MM.1S (cell line): Measurements from ENCODE around the gene APOA5.
"Not testable (repeated sequence)": the region's sequence is repeated elsewhere in the genome, so short reads cannot be mapped to it uniquely, and the experiment has no call there.

Source experiments
- DNase-seq: peaks from one replicate; pipeline ENCODE4 v3.0.0-alpha.2; 2015
- H2AFZ ChIP-seq: fragments of 300-600 bp; sonication (generic); 2 replicates; pipeline ENCODE4 v1.6.0; 2016; ENCODE audit warnings: antibody characterized with exemption, low read length
- H3F3A ChIP-seq: fragments of 300-600 bp; sonication (generic); 2 replicates; pipeline ENCODE4 v1.6.1; 2016; ENCODE audit warnings: mild to moderate bottlenecking, antibody characterized with exemption, low read length, moderate library complexity, mixed read lengths; ENCODE audit not compliant: insufficient read depth
- H3K27ac ChIP-seq: fragments of 300-600 bp; sonication (generic); 2 replicates; pipeline ENCODE4 v1.5.1; 2016; ENCODE audit warnings: mild to moderate bottlenecking, low read length
- H3K27me3 ChIP-seq: fragments of 300-600 bp; sonication (generic); replicated peaks from 2 replicates; pipeline ENCODE4 v1.6.0; 2016; ENCODE audit warnings: low read length; ENCODE audit not compliant: insufficient read depth
- H3K36me3 ChIP-seq: fragments of 300-600 bp; sonication (generic); replicated peaks from 2 replicates; pipeline ENCODE4 v1.6.1; 2016; ENCODE audit warnings: mild to moderate bottlenecking, low read length, mixed read lengths; ENCODE audit not compliant: insufficient read depth
- H3K4me1 ChIP-seq: fragments of 300-600 bp; sonication (generic); 2 replicates; pipeline ENCODE4 v1.6.1; 2016; ENCODE audit warnings: low read length, mixed read lengths
- H3K4me2 ChIP-seq: fragments of 300-600 bp; sonication (generic); 2 replicates; pipeline ENCODE4 v1.6.0; 2016; ENCODE audit warnings: low read depth, low read length
- H3K4me3 ChIP-seq: fragments of 300-600 bp; sonication (generic); 2 replicates; pipeline ENCODE4 v1.5.1; 2016; ENCODE audit warnings: low read length, mixed read lengths
- H3K79me2 ChIP-seq: fragments of 300-600 bp; sonication (generic); 2 replicates; pipeline ENCODE4 v1.6.1; 2016; ENCODE audit warnings: mixed run types, low read length, mixed read lengths
- H3K9ac ChIP-seq: fragments of 300-600 bp; sonication (generic); 2 replicates; pipeline ENCODE4 v1.6.1; 2016; ENCODE audit warnings: low read length, mixed read lengths
- H3K9me2 ChIP-seq: fragments of 300-600 bp; sonication (generic); replicated peaks from 2 replicates; pipeline ENCODE4 v1.6.1; 2016; ENCODE audit warnings: mild to moderate bottlenecking, low read length, mixed read lengths; ENCODE audit not compliant: insufficient read depth
- H3K9me3 ChIP-seq: fragments of 300-600 bp; sonication (generic); replicated peaks from 2 replicates; pipeline ENCODE4 v1.6.1; 2016; ENCODE audit warnings: mild to moderate bottlenecking, low read length, mixed read lengths; ENCODE audit not compliant: insufficient read depth
- H4K20me1 ChIP-seq: fragments of 300-600 bp; sonication (generic); 2 replicates; pipeline ENCODE4 v1.6.1; 2016; ENCODE audit warnings: mild to moderate bottlenecking, low read length, moderate library complexity, mixed read lengths; ENCODE audit not compliant: insufficient read depth
- CTCF ChIP-seq: fragments of 300-600 bp; sonication (generic); IDR thresholded peaks from 2 replicates; pipeline ENCODE4 v1.5.1; 2016; ENCODE audit warnings: antibody characterized with exemption, low read length, mixed read lengths
- EZH2 ChIP-seq: fragments of 300-600 bp; sonication (generic); optimal IDR thresholded peaks from 2 replicates; pipeline ENCODE3; 2017; ENCODE audit warnings: low read depth, mild to moderate bottlenecking, antibody characterized with exemption, low read length, mixed read lengths
- EZH2phosphoT487 ChIP-seq: fragments of 300-600 bp; sonication (generic); IDR thresholded peaks from 2 replicates; pipeline ENCODE4 v1.6.1; 2018; ENCODE audit warnings: antibody characterized with exemption, low read length

Gene APOA5

DNA sequence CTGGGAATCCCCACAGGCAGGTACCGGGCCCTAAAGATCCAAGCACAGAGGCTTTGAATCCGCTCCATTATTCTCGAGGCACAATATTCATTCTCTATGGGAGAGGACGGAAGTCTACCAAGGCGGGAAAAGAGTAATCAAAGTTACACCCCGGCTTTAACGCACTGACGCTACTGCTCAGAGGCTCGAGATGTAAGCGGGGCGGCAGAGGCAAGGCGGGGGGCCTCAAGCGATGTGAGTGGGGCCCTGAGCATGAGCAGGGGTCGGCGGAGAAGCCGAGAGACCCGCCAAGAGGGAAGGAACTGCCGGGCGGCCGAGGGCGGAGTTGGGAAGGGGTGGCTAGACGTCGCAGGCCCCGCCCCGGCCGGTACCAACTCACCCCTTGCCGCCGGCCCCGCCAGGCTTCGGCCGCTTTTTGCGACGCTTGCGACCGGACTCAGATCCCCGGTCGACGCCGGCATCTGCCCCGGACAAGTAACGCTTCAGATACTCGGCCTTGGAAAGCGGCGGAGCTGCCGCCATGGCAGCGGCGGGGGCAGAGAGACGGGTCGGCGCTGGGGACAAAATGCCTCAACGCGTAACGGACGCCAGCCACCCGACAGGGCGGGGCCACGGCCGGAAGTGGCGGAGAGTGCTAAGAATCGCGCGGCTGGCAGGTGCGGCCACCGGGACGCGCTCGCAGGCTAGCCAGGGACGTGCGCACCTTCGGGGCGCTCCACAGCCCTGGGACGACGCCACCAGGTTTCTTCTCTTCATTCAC, 19.1 kb downstream of the APOA5 start, which contains the start of gene BUD13:
Gene BUD13 (minus strand): TSS at position 545 of the 760 bp plus-strand sequence. CDS start 23 bp downstream, at position 522.
- Histone ChIP-seq H3K79me2 (peaks cover 34% of the 10 kb centered on the region), H3K27me3 (no peaks in the 10 kb centered on the region), H3K4me3 (peak within 1 kb of the TSS; percentile 87), H3K4me2 (peak within 1 kb of the TSS; percentile 96), H3K9me3 (no peaks in the 10 kb centered on the region), H3K27ac (peak within 1 kb of the TSS; percentile 79), H4K20me1 (no peaks in the 10 kb centered on the region), H3F3A (peaks cover 28% of the 10 kb centered on the region), H3K9ac (peak within 1 kb of the TSS; percentile 97), H3K9me2 (no peaks in the 10 kb centered on the region), H3K4me1 (peaks cover 39% of the 10 kb centered on the region), H2AFZ (peak within 1 kb of the TSS; percentile 94), H3K36me3 (peaks cover 5% of the 10 kb centered on the region)
- TF ChIP-seq CTCF (no peak), EZH2 (no peak), EZH2phosphoT487 (no peak)
- peak; percentile 91 for DNase-seq

DNA sequence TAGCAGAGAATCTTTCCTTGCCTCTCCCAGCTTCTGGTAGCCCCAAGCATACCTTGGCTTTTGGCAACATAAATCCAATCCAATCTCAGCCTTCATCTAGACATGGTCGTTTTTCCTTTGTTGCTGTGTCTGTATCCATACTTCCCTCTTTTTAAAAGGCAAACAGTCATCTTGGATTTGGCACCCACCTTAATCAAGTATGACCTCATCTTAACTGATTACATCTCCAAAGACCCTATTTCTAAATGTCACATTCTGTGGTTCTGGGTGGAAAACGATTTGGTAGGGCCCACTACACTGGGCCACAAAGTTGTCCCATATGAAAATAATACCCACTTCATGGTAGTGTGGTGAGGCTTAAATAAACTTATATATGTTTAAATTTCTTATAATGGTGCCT, 19.7 kb downstream of the APOA5 start:
- no peak overlapping the region for H2AFZ ChIP-seq
- peaks cover 22% of the 10 kb centered on the region for H3F3A ChIP-seq
- no peaks in the 10 kb centered on the region for H3K27me3 ChIP-seq
- peak overlapping the region; percentile 87 for H3K4me3 ChIP-seq
- H3K9me3 ChIP-seq, result no peaks in the 10 kb centered on the region
- H3K4me1 ChIP-seq, result peaks cover 32% of the 10 kb centered on the region
- H4K20me1 ChIP-seq, result no peaks in the 10 kb centered on the region
- H3K9ac ChIP-seq, result peak overlapping the region; percentile 97
- no peaks in the 10 kb centered on the region for H3K9me2 ChIP-seq
- H3K27ac ChIP-seq, result peak overlapping the region; percentile 79
- peak overlapping the region; percentile 75 for H3K4me2 ChIP-seq
- no peak for TF ChIP-seq CTCF
- no peak for TF ChIP-seq EZH2
- TF ChIP-seq EZH2phosphoT487, result no peak
- H3K36me3 ChIP-seq, result peaks cover 3% of the 10 kb centered on the region
- DNase-seq, result no peak
- peaks cover 36% of the 10 kb centered on the region for H3K79me2 ChIP-seq

- Histone ChIP-seq H3K27ac (no peak overlapping the region), H3K4me3 (no peak overlapping the region), H3K9me2 (no peaks in the 10 kb centered on the region), H3F3A (no peaks in the 10 kb centered on the region), H3K4me2 (no peak overlapping the region), H4K20me1 (no peaks in the 10 kb centered on the region), H3K9ac (no peak overlapping the region), H3K9me3 (no peaks in the 10 kb centered on the region), H3K36me3 (peaks cover 7% of the 10 kb centered on the region; the same call in 1 of the 2 replicates), H2AFZ (no peak overlapping the region), H3K79me2 (0 out of 2 replicates have a peak, but pooled peaks cover 3% of the 10 kb centered on the region), H3K4me1 (no peaks in the 10 kb centered on the region), H3K27me3 (no peaks in the 10 kb centered on the region)
- DNase-seq, result no peak
- no peak for TF ChIP-seq EZH2phosphoT487
- TF ChIP-seq EZH2, result no peak
- no peak for TF ChIP-seq CTCF
Measured at GRCh38 chr11:116762132-116762531, 29.5 kb downstream of the APOA5 start.

- not testable (repeated sequence) for H2AFZ ChIP-seq, H3K79me2 ChIP-seq, H3K9me3 ChIP-seq, DNase-seq, H3K36me3 ChIP-seq, H3K4me1 ChIP-seq, H4K20me1 ChIP-seq, H3K9me2 ChIP-seq, H3K27me3 ChIP-seq, H3K9ac ChIP-seq, H3K4me2 ChIP-seq, H3K27ac ChIP-seq, H3F3A ChIP-seq, H3K4me3 ChIP-seq
Measured at GRCh38 chr11:116756044-116756443, 35.6 kb downstream of the APOA5 start.
